Calu3 (cell line): ENCODE results near the gene UHRF1. TPM values are rescaled to one million over a fixed set of nuclear protein-coding genes. Genes with fewer than 3 reads are reported as not detected.

Experiments
- BruUV-seq: library from RNA; stranded (reverse); fragments of 400-500 nt; replicated peaks from 2 replicates; lab custom pipeline; 2021; lab: Mats Ljungman, UMichigan
- CTCF ChIA-PET: fragments of 300-600 bp; sonication (Branson Sonifier 250); formaldehyde crosslinking; loops from one replicate; lab custom pipeline; 2022; ENCODE audit warnings: antibody characterized with exemption; lab: Charles Lee
- DNase-seq: peaks from one replicate; pipeline ENCODE4 v3.0.0; 2022
- H3K27ac Mint-ChIP-seq: one replicate; pipeline ENCODE4 v1.8.0; 2022; ENCODE audit warnings: mixed read lengths; ENCODE audit not compliant: unreplicated experiment
- H3K27me3 Mint-ChIP-seq: one replicate; pipeline ENCODE4 v1.8.0; 2022; ENCODE audit warnings: mixed read lengths; ENCODE audit not compliant: unreplicated experiment
- H3K36me3 Mint-ChIP-seq: one replicate; pipeline ENCODE4 v1.8.0; 2022; ENCODE audit warnings: mild to moderate bottlenecking, moderate library complexity, mixed read lengths; ENCODE audit not compliant: insufficient read depth, unreplicated experiment
- H3K4me1 Mint-ChIP-seq: one replicate; pipeline ENCODE4 v1.8.0; 2022; ENCODE audit warnings: mild to moderate bottlenecking, low read depth, mixed read lengths; ENCODE audit not compliant: unreplicated experiment
- H3K4me3 Mint-ChIP-seq: one replicate; pipeline ENCODE4 v1.8.0; 2022; ENCODE audit warnings: mild to moderate bottlenecking, low read depth, moderate library complexity, mixed read lengths; ENCODE audit not compliant: unreplicated experiment
- H3K9me3 Mint-ChIP-seq: one replicate; pipeline ENCODE4 v1.8.0; 2022; ENCODE audit warnings: low read depth, mixed read lengths; ENCODE audit not compliant: unreplicated experiment
- CTCF ChIP-seq: fragments of 200-600 bp; IDR thresholded peaks from one replicate; pipeline ENCODE4 v1.8.0; 2022; ENCODE audit warnings: antibody characterized with exemption; ENCODE audit not compliant: unreplicated experiment
- intact Hi-C: fragments of 100-400 bp; cut with micrococcal nuclease; formaldehyde crosslinking; loops from one replicate; pipeline ENCODE4 v1.10.0; 2022; ENCODE audit not compliant: unreplicated experiment
- total RNA-seq: library from RNA; stranded (reverse); gene quantifications from 2 replicates; pipeline ENCODE4 v1.2.3, GENCODE V29; 2022

The UHRF1 gene
- total RNA-seq, 1 experiment from 2014 or later, result 45.2 TPM

GRCh38 chr19:4962085-4962619 is 52.9 kb downstream of the UHRF1 start:
- intact Hi-C loops, result no loop called here
- no peaks in the 10 kb centered on the region for H3K4me1 Mint-ChIP-seq
- no TSS peak for BruUV-seq
- TF ChIP-seq CTCF, result no peak
- CTCF ChIA-PET, result no interaction called here
- DNase-seq, result no peak
- H3K4me3 Mint-ChIP-seq, result no peak overlapping the region
- H3K27ac Mint-ChIP-seq, result no peak overlapping the region
- H3K36me3 Mint-ChIP-seq, result peaks cover 7% of the 10 kb centered on the region
- no peaks in the 10 kb centered on the region for H3K27me3 Mint-ChIP-seq
- no peaks in the 10 kb centered on the region for H3K9me3 Mint-ChIP-seq

- CTCF ChIA-PET, result no interaction called here
- Mint-ChIP-seq H3K4me3 (no peak overlapping the region), H3K4me1 (no peaks in the 10 kb centered on the region), H3K9me3 (no peaks in the 10 kb centered on the region), H3K27me3 (no peaks in the 10 kb centered on the region), H3K27ac (no peak overlapping the region), H3K36me3 (peaks cover 20% of the 10 kb centered on the region)
- DNase-seq, result no peak
- intact Hi-C loops, result no loop called here
- no TSS peak for BruUV-seq
- TF ChIP-seq CTCF, result no peak
Observed at GRCh38 chr19:4965061-4965460, 55.8 kb downstream of the UHRF1 start.

- H3K9me3 Mint-ChIP-seq, result no peaks in the 10 kb centered on the region
Observed at GRCh38 chr19:4966591-4966990, 57.3 kb downstream of the UHRF1 start.

GRCh38 chr19:4967738-4968461 is 58.6 kb downstream of the UHRF1 start:
- intact Hi-C loops, result no loop called here
- peak overlapping the region; percentile 73 for H3K4me3 Mint-ChIP-seq
- H3K9me3 Mint-ChIP-seq, result no peaks in the 10 kb centered on the region
- TF ChIP-seq CTCF, result no peak
- H3K36me3 Mint-ChIP-seq, result peaks cover 35% of the 10 kb centered on the region
- DNase-seq, result no peak
- H3K4me1 Mint-ChIP-seq, result peaks cover 27% of the 10 kb centered on the region
- no TSS peak for BruUV-seq
- peak overlapping the region; percentile 70 for H3K27ac Mint-ChIP-seq
- CTCF ChIA-PET, result interaction anchor here (1.1 to 1.2 kb wide), 2 partner anchors 63 to 158 kb away, joined by 4 to 7 read pairs; no protein-coding TSS in a partner anchor
- H3K27me3 Mint-ChIP-seq, result no peaks in the 10 kb centered on the region

More at GRCh38 chr19:4966591-4966990, 57.3 kb downstream of the UHRF1 start:
- DNase-seq, result no peak
- H3K4me1 Mint-ChIP-seq, result peaks cover 15% of the 10 kb centered on the region
- no peaks in the 10 kb centered on the region for H3K27me3 Mint-ChIP-seq
- BruUV-seq, result no TSS peak
- no peak overlapping the region for H3K4me3 Mint-ChIP-seq
- peaks cover 29% of the 10 kb centered on the region for H3K36me3 Mint-ChIP-seq
- intact Hi-C loops, result no loop called here
- no peak overlapping the region for H3K27ac Mint-ChIP-seq
- CTCF ChIA-PET, result no interaction called here
- no peak for TF ChIP-seq CTCF
